Fibroblast of lung (primary cell): ENCODE data around the gene C1orf226. TPM values are rescaled to one million over a fixed set of nuclear protein-coding genes. Genes with fewer than 3 reads are reported as not detected.
A peak's percentile ranks its signal among the peaks of the same experiment; 100 is the strongest.

Source experiments
- DNase-seq, 2 donors: peaks; one replicate each; pipeline versions ENCODE4 v3.0.0 to v3.0.0-alpha.2; 2010; ENCODE audit warnings: low read depth in 2 of 2
- H2AFZ ChIP-seq: 2 replicates; pipeline ENCODE4 v1.5.1; 2012; ENCODE audit warnings: low read length, control low read depth, inconsistent platforms
- H3K27ac ChIP-seq: 2 replicates; pipeline ENCODE4 v1.5.1; 2011; ENCODE audit warnings: low read length, control low read depth; ENCODE audit not compliant: insufficient read depth
- H3K27me3 ChIP-seq: 2 replicates; pipeline ENCODE4 v1.5.1; 2011; ENCODE audit warnings: mild to moderate bottlenecking, low read length; ENCODE audit not compliant: control insufficient read depth, insufficient read depth
- H3K36me3 ChIP-seq: 2 replicates; pipeline ENCODE4 v1.5.1; 2011; ENCODE audit warnings: low read length; ENCODE audit not compliant: control insufficient read depth, insufficient read depth
- H3K4me1 ChIP-seq: 2 replicates; pipeline ENCODE4 v1.5.1; 2011; ENCODE audit warnings: low read length; ENCODE audit not compliant: control insufficient read depth, insufficient read depth; ENCODE audit errors: extremely low read depth
- H3K4me2 ChIP-seq: 2 replicates; pipeline ENCODE4 v1.5.1; 2011; ENCODE audit warnings: low read length, control low read depth; ENCODE audit not compliant: insufficient read depth; ENCODE audit errors: extremely low read depth
- H3K4me3 ChIP-seq, 4 experiments: fragments of 200-600 bp in 1 of 4; sonication (generic) in 1 of 4; replicated peaks in 1 of 4; 2 replicates each; pipeline ENCODE4 v1.5.1; 2011 to 2016; ENCODE audit warnings: low read length in 4 of 4, low read depth in 3 of 4, mild to moderate bottlenecking in 3 of 4, control low read depth in 2 of 4, inconsistent platforms in 1 of 4, mixed read lengths in 1 of 4; ENCODE audit not compliant: insufficient read depth in 1 of 4; ENCODE audit errors: control extremely low read depth in 1 of 4
- H3K79me2 ChIP-seq: 2 replicates; pipeline ENCODE4 v1.5.1; 2012; ENCODE audit warnings: mild to moderate bottlenecking, low read length, inconsistent platforms; ENCODE audit not compliant: control insufficient read depth, insufficient read depth
- H3K9ac ChIP-seq: 2 replicates; pipeline ENCODE4 v1.5.1; 2011; ENCODE audit warnings: mild to moderate bottlenecking, low read length, control low read depth; ENCODE audit not compliant: insufficient read depth
- H3K9me3 ChIP-seq: 2 replicates; pipeline ENCODE4 v1.5.1; 2012; ENCODE audit warnings: low read depth, low read length; ENCODE audit not compliant: control insufficient read depth, insufficient read depth
- H4K20me1 ChIP-seq: 2 replicates; pipeline ENCODE4 v1.5.1; 2011; ENCODE audit warnings: low read length; ENCODE audit not compliant: control insufficient read depth, insufficient read depth; ENCODE audit errors: extremely low read depth
- EZH2 ChIP-seq: IDR thresholded peaks from 2 replicates; pipeline ENCODE4 v1.5.1; 2012; ENCODE audit warnings: low read length, control low read depth, mild to moderate bottlenecking; ENCODE audit errors: missing control alignments
- polyA plus RNA-seq, 2 donors: library from polyadenylated mRNA; depleted of rRNA in 1 of 2; stranded (reverse) in 1 of 2; unstranded in 1 of 2; fragments of >200 nt; gene quantifications; 2 replicates each; pipeline ENCODE4 v1.2.1, GENCODE V29; 2011 to 2012; ENCODE audit warnings: missing spikeins in 1 of 2
- total RNA-seq: library from RNA; depleted of rRNA; stranded (reverse); fragments of >200 nt; gene quantifications from 2 replicates; pipeline ENCODE4 v1.2.1, GENCODE V29; 2014
- TF ChIP-seq, protein P1 (sequence below), 2 donors: IDR thresholded peaks in 1 of 2; conservative IDR thresholded peaks in 1 of 2; 1 replicate in 1 of 2; 2 replicates in 1 of 2; pipeline ENCODE4 v1.5.1; 2011 to 2012; ENCODE audit warnings: low read length in 2 of 2, control low read depth in 1 of 2, inconsistent platforms in 1 of 2, low read depth in 1 of 2, mild to moderate bottlenecking in 1 of 2

The C1orf226 gene
- total and polyA plus RNA-seq, 2 donors (not counting 1 experiment from before 2014, with no cell fraction given), result 0.10 to 0.33 TPM

- TF ChIP-seq, protein P1, sequence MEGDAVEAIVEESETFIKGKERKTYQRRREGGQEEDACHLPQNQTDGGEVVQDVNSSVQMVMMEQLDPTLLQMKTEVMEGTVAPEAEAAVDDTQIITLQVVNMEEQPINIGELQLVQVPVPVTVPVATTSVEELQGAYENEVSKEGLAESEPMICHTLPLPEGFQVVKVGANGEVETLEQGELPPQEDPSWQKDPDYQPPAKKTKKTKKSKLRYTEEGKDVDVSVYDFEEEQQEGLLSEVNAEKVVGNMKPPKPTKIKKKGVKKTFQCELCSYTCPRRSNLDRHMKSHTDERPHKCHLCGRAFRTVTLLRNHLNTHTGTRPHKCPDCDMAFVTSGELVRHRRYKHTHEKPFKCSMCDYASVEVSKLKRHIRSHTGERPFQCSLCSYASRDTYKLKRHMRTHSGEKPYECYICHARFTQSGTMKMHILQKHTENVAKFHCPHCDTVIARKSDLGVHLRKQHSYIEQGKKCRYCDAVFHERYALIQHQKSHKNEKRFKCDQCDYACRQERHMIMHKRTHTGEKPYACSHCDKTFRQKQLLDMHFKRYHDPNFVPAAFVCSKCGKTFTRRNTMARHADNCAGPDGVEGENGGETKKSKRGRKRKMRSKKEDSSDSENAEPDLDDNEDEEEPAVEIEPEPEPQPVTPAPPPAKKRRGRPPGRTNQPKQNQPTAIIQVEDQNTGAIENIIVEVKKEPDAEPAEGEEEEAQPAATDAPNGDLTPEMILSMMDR (conservative IDR thresholded peaks at IDR 0.05 in 1 of 2, IDR thresholded peaks at IDR 0.05 in 1 of 2; ENCODE audit: low read depth in 1 of 2, low read length in 2 of 2), result no peak
- no peak for TF ChIP-seq EZH2
- Histone ChIP-seq H4K20me1 (no peaks in the 10 kb centered on the region), H3K4me3 (no peak overlapping the region), H3K27me3 (no peaks in the 10 kb centered on the region), H3K9me3 (no peaks in the 10 kb centered on the region), H3K79me2 (no peaks in the 10 kb centered on the region), H3K9ac (no peak overlapping the region), H3K4me1 (peaks cover 2% of the 10 kb centered on the region), H3K36me3 (no peaks in the 10 kb centered on the region), H2AFZ (no peak overlapping the region), H3K27ac (no peak overlapping the region), H3K4me2 (no peak overlapping the region)
- no peak for DNase-seq
These were observed 28.4 kb upstream of the C1orf226 start for GRCh38 chr1:162353078-162353477.

GRCh38 chr1:162353702-162354101 is 27.8 kb upstream of the C1orf226 start:
- TF ChIP-seq, protein P1 (conservative IDR thresholded peaks at IDR 0.05 in 1 of 2, IDR thresholded peaks at IDR 0.05 in 1 of 2; ENCODE audit: low read depth in 1 of 2, low read length in 2 of 2), result no peak
- TF ChIP-seq EZH2, result no peak
- Histone ChIP-seq H2AFZ (no peak overlapping the region), H3K4me1 (peaks cover 2% of the 10 kb centered on the region), H3K79me2 (no peaks in the 10 kb centered on the region), H3K9me3 (no peaks in the 10 kb centered on the region), H3K27ac (no peak overlapping the region), H3K9ac (no peak overlapping the region), H3K4me2 (no peak overlapping the region), H4K20me1 (no peaks in the 10 kb centered on the region), H3K4me3 (no peak overlapping the region), H3K36me3 (no peaks in the 10 kb centered on the region), H3K27me3 (no peaks in the 10 kb centered on the region)
- DNase-seq, result no peak

DNA sequence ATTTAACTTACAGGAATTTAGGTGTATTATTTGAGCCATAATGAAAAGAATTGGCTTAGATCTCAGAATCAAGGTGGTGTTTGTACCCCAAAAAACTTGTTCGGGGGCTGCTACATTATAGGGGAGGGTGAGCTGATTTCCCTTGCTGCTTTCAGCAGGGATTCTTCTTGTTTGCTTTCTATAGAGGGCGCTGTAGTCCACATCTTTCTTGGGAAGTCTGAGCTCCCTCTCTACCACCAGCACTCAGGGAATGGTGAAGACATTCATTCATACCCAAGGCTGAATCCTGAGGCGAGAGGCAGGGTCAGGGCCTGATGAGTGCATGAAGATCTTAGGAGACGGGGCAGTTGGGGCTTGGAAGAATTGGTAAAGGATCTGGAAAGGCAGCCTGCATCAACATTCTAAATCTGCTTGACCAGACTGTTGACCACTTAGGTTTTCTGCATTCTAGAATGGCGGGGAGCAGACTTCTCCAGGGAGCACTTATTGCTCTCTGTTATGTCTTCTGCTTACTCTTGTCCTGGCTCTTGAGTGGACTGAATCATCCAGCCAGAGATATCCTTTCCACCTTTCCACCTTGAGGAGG is 23.8 kb upstream of the C1orf226 start:
- H4K20me1 ChIP-seq, result no peaks in the 10 kb centered on the region
- H3K36me3 ChIP-seq, result no peaks in the 10 kb centered on the region
- DNase-seq, result peak in 1 of 2 donors; percentile 51
- no peaks in the 10 kb centered on the region for H3K27me3 ChIP-seq
- no peak for TF ChIP-seq EZH2
- TF ChIP-seq, protein P1 (conservative IDR thresholded peaks at IDR 0.05 in 1 of 2, IDR thresholded peaks at IDR 0.05 in 1 of 2; ENCODE audit: low read depth in 1 of 2, low read length in 2 of 2), result peak; percentile 47 to 52
- no peak overlapping the region for H3K4me2 ChIP-seq
- H3K4me3 ChIP-seq, result no peak overlapping the region
- H3K4me1 ChIP-seq, result no peaks in the 10 kb centered on the region
- H2AFZ ChIP-seq, result no peak overlapping the region
- H3K9ac ChIP-seq, result no peak overlapping the region
- no peak overlapping the region for H3K27ac ChIP-seq
- no peaks in the 10 kb centered on the region for H3K9me3 ChIP-seq
- H3K79me2 ChIP-seq, result no peaks in the 10 kb centered on the region
